ENCODE data around the gene ISG15. TPM values are rescaled to one million over a fixed set of nuclear protein-coding genes. Genes with fewer than 3 reads are reported as not detected.

ISG15 gene
- total and polyA plus RNA-seq, 7 donors: 49.4 to 357 (median 78.7) TPM

DNA sequence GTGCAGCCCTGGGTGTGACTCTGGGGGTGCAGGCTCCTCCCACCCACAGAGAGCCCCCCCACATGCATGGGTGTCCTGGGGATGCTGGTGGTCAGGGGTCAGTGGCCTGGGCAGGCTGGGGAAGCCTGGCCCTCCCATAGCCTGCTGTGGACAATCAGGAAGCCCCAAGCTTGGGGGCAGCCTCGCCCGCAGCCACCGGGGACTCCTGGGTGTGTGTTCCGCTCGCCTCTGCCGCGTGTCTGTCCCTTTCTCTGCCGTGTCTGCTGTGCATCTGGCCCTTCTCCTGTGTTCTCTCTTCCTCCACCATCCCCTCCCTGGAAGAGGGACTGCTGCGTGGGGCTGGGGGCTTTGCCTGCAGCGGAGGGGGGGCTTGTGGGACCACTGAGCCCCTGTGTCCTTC, 29.5 kb downstream of the ISG15 start:
- Histone ChIP-seq H3K9me3 (no peaks in the 10 kb centered on the region), H3K4me3 (no peak overlapping the region), H3K36me3 (peaks cover 0 to 40% (median 2%) of the 10 kb centered on the region in 4 donors), H3K4me1 (peaks cover 0 to 23% (median 16%) of the 10 kb centered on the region in 4 donors), H3K27me3 (peaks cover 0 to 14% (median 0%) of the 10 kb centered on the region in 3 donors), H3K27ac (no peak overlapping the region)
- intact Hi-C loops (cut with DNase I): no loop called here
- DNase-seq: no peak
- TF ChIP-seq, protein P1, sequence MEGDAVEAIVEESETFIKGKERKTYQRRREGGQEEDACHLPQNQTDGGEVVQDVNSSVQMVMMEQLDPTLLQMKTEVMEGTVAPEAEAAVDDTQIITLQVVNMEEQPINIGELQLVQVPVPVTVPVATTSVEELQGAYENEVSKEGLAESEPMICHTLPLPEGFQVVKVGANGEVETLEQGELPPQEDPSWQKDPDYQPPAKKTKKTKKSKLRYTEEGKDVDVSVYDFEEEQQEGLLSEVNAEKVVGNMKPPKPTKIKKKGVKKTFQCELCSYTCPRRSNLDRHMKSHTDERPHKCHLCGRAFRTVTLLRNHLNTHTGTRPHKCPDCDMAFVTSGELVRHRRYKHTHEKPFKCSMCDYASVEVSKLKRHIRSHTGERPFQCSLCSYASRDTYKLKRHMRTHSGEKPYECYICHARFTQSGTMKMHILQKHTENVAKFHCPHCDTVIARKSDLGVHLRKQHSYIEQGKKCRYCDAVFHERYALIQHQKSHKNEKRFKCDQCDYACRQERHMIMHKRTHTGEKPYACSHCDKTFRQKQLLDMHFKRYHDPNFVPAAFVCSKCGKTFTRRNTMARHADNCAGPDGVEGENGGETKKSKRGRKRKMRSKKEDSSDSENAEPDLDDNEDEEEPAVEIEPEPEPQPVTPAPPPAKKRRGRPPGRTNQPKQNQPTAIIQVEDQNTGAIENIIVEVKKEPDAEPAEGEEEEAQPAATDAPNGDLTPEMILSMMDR (IDR thresholded peaks at IDR 0.05): no peak
- TF ChIP-seq POLR2A (IDR thresholded peaks at IDR 0.05): no peak
- 90 to 92% methylated on average over 10 of the region's 10 CpGs for WGBS, 2 donors

- peaks cover 0 to 10% (median 0%) of the 10 kb centered on the region in 3 donors for H3K27me3 ChIP-seq
- H3K4me1 ChIP-seq: peaks cover 0 to 23% (median 16%) of the 10 kb centered on the region in 4 donors
- DNase-seq: no peak
- H3K27ac ChIP-seq: no peak overlapping the region
- intact Hi-C loops (cut with DNase I): no loop called here
- H3K36me3 ChIP-seq: peaks cover 0 to 40% (median 3%) of the 10 kb centered on the region in 4 donors
- TF ChIP-seq, protein P1 (IDR thresholded peaks at IDR 0.05): no peak
- TF ChIP-seq EP300 (IDR thresholded peaks at IDR 0.05) (no peak), POLR2A (IDR thresholded peaks at IDR 0.05) (no peak), POLR2AphosphoS5 (IDR thresholded peaks at IDR 0.05) (no peak)
- 95% methylated on average over 27 of the region's 27 CpGs for WGBS, 2 donors
- no peaks in the 10 kb centered on the region for H3K9me3 ChIP-seq
- no peak overlapping the region for H3K4me3 ChIP-seq
Observed at GRCh38 chr1:1043411-1043810, 30.1 kb downstream of the ISG15 start.

DNA sequence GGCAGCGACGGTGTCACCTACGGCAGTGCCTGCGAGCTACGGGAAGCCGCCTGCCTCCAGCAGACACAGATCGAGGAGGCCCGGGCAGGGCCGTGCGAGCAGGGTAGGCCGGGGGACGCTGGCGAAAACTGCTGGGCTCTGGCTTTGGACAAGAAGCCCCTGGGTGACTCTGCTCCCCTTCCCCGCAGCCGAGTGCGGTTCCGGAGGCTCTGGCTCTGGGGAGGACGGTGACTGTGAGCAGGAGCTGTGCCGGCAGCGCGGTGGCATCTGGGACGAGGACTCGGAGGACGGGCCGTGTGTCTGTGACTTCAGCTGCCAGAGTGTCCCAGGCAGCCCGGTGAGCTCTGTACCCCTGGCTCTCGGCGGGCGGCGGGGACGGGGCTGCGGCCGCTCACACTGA, 30.6 kb downstream of the ISG15 start:
- H3K9me3 ChIP-seq: no peaks in the 10 kb centered on the region
- peaks cover 0 to 40% (median 3%) of the 10 kb centered on the region in 4 donors for H3K36me3 ChIP-seq
- 97% methylated on average over 33 of the region's 33 CpGs for WGBS, 2 donors
- no peak overlapping the region for H3K27ac ChIP-seq
- H3K4me1 ChIP-seq: peaks cover 0 to 22% (median 16%) of the 10 kb centered on the region in 4 donors
- H3K4me3 ChIP-seq: no peak overlapping the region
- no peak for DNase-seq
- TF ChIP-seq EP300 (IDR thresholded peaks at IDR 0.05): no peak
- no peak for TF ChIP-seq POLR2AphosphoS5 (IDR thresholded peaks at IDR 0.05)
- TF ChIP-seq, protein P1 (IDR thresholded peaks at IDR 0.05): no peak
- no peak for TF ChIP-seq POLR2A (IDR thresholded peaks at IDR 0.05)
- H3K27me3 ChIP-seq: peaks cover 0 to 6% (median 0%) of the 10 kb centered on the region in 3 donors
- intact Hi-C loops (cut with DNase I): no loop called here

- peaks cover 0 to 40% (median 3%) of the 10 kb centered on the region in 4 donors for H3K36me3 ChIP-seq
- H3K4me3 ChIP-seq: no peak overlapping the region
- WGBS, 2 donors: 93 to 94% methylated on average over 34 of the region's 34 CpGs
- H3K27me3 ChIP-seq: peaks cover 0 to under 1% (median 0%) of the 10 kb centered on the region in 3 donors
- H3K27ac ChIP-seq: no peak overlapping the region
- peaks cover 0 to 16% (median 13%) of the 10 kb centered on the region in 4 donors for H3K4me1 ChIP-seq
- DNase-seq: no peak
- TF ChIP-seq, protein P1 (IDR thresholded peaks at IDR 0.05): no peak
- TF ChIP-seq POLR2A (IDR thresholded peaks at IDR 0.05) (no peak), EP300 (IDR thresholded peaks at IDR 0.05) (no peak), POLR2AphosphoS5 (IDR thresholded peaks at IDR 0.05) (no peak)
- H3K9me3 ChIP-seq: no peaks in the 10 kb centered on the region
- intact Hi-C loops (cut with DNase I): no loop called here
Observed at GRCh38 chr1:1044455-1045078, 31.3 kb downstream of the ISG15 start.
